ENCODE results near the gene UVSSA.
"Not testable (repeated sequence)": the region's sequence is repeated elsewhere in the genome, so short reads cannot be mapped to it uniquely, and the experiment has no call there.

The UVSSA gene

GRCh38 chr4:1394554-1395388, 47.8 kb downstream of the UVSSA start:
- DNase-seq (ENCODE audit: low read depth in 1 of 2, low spot score in 1 of 2), result not testable (repeated sequence)

DNA sequence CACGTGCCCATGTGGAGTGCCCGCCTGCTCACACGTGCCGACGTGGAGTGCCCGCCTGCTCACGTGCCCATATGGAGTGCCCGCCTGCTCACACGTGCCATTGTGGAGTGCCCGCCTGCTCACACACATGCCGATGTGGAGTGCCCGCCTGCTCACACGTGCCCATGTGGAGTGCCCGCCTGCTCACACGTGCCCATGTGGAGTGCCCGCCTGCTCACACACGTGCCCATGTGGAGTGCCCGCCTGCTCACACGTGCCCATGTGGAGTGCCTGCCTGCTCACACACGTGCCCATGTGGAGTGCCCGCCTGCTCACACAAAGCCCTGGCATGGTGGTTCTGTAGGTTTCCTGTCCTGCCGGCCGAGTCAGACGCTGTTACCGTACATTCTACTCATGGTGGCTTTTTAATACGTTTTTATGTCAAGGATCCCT, 48.4 kb downstream of the UVSSA start:
- DNase-seq (ENCODE audit: low read depth in 1 of 2, low spot score in 1 of 2), result not testable (repeated sequence)

- no peak for DNase-seq (ENCODE audit: low read depth in 1 of 2, low spot score in 1 of 2)
Observed at GRCh38 chr4:1395941-1396805, 49.2 kb downstream of the UVSSA start.

DNA sequence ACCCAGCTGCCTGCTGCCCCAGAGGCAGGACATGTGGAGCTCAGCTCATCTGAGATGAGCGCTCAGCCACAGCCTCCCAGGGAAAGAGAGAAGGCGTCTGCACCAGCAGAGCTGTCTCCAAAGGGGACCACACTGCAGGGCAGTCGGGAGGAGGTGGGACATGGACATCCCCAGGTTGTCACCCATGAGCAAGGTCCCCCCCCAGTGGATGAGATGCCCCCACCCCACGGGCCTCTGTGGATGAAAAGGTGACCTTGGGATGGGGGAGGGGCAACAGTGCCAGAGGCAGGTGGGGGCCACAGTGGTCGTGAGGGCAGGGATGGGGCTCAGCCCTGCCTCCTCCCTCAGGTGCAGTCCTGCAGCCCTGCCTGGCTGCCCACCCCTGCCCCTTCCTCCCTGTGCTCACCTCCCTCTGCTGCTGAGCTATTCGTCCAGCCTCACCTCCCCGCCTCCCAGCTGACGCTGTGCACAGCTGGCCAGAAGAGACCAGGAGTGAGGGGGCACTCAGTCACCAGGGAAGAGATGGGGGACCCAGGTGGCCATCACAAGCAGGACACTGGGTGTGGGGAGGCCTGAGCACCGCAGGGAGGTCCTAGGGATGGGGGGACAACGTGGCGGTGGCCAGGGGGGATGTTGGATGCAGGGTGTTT, 49.9 kb downstream of the UVSSA start:
- DNase-seq (ENCODE audit: low read depth in 1 of 2, low spot score in 1 of 2), result no peak

- no peak for DNase-seq (ENCODE audit: low read depth in 1 of 2, low spot score in 1 of 2)
Observed at GRCh38 chr4:1398681-1399507, 51.9 kb downstream of the UVSSA start.

GRCh38 chr4:1399508-1400190, 52.6 kb downstream of the UVSSA start:
- no peak for DNase-seq (ENCODE audit: low read depth in 1 of 2, low spot score in 1 of 2)

DNA sequence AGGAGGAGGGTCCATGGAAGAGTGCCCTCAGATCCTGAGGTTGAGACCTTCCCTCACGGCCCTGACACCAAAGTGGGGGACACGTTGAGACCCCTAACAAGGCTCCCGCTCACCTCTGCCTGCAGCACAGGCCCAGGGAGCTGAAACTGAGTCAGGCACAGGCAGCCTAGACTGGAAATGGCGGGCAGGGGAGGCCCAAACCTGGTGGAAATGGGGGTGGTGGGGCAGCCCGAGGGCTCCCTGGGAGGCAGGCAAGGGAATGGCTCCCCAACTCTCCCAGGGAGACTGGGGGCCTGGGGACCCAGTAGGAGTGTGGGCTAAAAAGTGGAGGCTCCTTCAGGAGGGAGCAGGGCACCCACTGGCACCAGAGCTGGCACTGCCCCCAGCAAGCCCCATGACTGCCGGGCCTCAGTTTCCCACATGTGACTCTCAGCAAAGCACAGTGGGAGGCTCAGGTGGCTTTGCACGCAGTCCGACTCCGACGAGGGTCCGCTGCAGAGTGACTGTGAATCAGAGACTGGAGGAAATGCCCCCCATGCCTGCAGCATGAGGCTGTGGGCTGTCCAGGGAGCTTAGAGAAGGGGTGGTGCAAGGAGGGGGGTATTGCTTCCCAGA, 53.3 kb downstream of the UVSSA start:
- no peak for DNase-seq (ENCODE audit: low read depth in 1 of 2, low spot score in 1 of 2)

DNA sequence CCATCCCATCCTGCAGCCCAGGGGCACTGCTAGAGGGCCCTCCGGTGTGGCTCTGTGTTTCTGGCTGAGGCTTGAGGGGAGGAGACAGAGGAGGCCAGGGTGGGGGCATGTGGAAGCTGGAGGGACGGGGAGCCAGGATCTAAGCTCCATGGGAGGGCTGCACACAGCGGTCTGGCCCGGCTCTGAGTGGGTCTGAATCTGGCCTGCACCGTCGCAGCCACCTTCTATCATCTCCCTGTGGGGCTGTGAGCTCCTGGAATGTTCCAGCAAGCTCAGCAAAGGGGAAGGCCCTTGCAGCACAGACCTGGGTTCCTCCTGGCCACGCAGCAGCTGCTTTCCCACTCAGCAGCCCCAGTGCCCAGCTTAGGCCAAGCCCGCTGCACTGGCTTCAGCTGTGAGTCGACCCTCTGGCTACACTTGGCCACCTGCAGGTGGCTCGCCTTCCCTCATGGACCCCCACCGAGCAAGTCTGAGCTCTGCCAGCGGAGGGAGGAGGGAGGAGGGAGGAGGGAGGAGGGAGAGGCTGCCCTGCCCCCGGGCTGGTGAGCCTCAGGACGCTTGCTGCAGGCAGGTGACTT, 53.9 kb downstream of the UVSSA start:
- no peak for DNase-seq (ENCODE audit: low read depth in 1 of 2, low spot score in 1 of 2)

DNA sequence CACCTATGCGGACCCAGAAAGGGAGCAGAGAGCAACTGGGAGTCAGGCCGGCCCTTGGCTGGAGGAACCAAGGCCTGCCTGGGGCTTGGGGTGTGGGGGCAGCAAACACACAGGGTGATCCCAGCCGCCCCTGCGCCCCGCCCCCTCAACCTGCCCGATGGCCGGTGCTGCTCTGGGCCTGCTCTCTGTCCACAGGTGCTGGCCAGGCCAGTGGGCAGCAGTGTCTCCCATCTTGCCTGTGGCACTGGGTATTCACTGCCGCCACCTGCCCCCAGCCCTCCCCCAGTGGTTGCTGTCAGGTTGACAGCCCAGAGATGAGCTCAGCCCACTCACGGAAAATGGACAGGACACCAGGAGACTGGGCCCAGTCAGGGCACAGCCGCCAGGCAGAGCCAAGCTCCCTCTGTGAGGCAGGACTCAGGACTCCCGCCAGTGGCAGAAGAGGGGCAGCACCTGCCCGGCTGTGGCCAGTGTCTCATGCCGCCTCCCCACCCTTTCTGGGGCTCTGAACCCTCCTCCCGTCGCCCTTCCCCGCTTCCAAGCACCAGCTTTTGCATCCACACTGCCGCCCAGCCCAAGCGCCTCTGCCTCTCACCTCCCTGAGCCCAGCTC, 54.5 kb downstream of the UVSSA start:
- no peak for DNase-seq (ENCODE audit: low read depth in 1 of 2, low spot score in 1 of 2)

DNA sequence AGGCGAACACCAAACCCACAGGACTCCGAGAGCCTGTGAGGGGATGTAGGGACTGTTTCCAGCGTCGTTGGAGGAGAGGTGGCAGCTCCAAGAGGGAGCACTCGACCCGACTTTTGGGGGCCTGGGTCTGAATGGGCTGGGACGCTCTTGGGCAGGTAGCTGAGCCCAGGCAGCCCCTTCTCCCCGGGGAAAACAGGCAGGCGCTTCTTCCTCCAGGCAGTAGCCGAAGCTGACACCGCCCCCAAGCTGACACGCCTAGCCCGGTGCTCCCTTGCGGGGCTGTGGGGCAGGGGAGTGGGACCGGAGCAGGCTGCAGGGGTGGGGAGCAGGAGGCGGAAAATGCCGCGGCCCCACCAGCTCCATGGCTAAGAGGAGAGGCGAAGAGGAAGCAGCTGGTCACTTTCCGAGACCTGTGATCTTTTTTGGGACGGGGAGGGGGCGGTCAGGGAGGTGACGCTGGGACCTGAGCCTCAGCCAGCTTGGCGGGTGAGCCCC, 55.1 kb downstream of the UVSSA start:
- DNase-seq (ENCODE audit: low read depth in 1 of 2, low spot score in 1 of 2), result no peak

- DNase-seq (ENCODE audit: low read depth in 1 of 2, low spot score in 1 of 2), result no peak
Observed at GRCh38 chr4:1402516-1403091, 55.6 kb downstream of the UVSSA start.

DNA sequence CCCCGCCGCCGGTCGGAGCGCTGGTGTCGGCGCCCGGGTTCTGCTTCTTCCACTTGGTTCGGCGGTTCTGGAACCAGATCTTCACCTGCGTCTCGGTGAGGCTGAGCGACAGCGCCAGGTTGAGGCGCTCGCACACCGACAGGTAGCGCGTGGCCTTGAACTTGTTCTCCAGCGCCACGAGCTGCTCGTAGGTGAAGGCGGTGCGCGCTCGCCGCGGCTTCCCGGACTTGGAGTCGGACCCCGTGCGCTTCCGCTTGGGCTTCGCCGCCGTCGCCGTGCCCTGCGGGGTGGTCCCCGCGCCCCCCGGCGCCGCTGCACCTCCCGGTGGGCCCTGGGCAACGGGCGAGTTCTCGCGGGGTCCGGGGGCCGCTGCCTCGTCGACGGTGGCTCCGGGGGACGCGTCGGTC, 56.2 kb downstream of the UVSSA start:
- no peak for DNase-seq (ENCODE audit: low read depth in 1 of 2, low spot score in 1 of 2)

DNA sequence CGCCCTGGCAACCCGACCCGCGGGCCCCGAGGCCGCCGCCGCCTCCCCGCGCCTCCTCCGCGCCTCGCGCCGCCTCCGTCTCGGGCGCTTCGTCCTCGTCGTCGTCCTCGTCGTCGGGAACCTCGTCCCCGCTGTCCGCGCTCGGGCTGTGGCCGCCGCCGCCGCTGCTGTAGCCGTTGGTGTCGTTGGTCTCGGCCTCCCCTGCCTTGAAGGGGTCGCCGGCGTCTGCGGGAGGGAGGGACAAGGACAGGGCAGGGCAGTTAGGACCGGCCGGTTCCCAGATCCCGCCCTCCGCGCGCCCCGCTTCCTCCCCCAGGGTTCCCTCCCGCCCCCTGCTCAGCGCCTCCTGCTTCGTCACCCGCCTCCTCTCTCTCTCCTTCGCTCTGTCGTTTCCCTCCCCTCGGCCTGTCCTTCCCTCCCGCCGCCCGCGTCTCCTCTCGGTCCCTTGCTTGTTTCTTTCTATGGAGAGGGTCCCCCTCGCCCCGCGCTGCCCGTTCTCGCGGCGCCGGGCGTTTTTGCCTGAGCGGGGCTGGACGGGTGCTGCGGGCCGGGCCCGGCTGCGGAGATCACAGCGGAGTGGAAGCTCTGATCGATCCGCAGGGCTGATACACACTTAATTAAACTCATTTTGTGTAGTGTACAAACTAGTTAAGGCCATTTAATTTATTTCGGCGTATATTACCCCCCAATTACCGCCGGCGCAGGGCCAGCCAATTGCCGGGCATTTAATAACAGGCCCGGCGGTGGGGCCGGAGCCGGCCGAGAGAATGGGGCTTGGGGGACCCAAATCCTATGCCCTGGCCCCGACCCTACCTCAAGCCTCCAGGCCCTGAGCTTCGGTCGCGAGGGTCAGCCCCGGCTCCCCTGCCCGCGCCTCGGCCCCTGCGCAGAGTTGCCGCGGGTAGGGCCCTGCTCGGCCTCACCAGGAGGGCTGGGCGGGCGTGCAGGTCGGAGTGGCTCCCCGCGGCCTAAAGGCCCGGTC, 56.9 kb downstream of the UVSSA start:
- DNase-seq (ENCODE audit: low read depth in 1 of 2, low spot score in 1 of 2), result no peak

DNA sequence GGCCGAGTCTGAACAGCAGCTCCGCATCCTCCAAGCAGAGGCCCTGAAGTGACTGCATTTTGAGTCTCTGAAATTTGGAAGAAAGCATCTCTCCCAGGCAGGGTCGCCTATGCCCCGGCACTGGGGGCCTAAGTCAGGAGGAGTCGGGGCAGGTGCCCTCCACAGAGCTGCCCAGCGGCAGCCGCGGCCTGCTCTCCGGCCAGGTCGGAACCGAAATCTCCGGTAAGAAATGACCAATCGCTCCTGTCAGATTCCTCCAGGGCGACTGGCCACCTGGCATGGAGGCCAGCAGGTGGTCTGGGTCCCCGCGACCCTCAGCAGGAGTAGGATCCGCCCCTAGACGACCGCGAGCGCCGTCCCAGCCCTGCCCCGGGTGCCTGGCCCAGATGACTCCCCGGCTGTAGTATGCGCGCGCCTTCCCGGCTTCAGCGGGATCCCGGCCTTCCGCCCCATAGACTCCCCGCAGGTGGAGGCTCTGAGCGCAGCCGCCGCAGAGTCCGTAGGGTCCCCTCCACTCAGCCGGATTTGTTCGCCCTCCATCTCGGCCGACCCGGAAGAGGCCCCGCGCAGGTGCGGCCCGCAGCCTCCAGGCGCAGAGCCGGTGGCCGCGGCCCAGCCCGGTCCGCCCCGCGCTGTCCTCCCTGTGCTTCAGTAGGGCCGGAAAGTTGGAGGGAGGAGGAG, 57.7 kb downstream of the UVSSA start:
- DNase-seq (ENCODE audit: low read depth in 1 of 2, low spot score in 1 of 2), result no peak

GRCh38 chr4:1405254-1405635, 58.2 kb downstream of the UVSSA start:
- DNase-seq (ENCODE audit: low read depth in 1 of 2, low spot score in 1 of 2), result no peak

GRCh38 chr4:1405636-1406393, 58.8 kb downstream of the UVSSA start:
- DNase-seq (ENCODE audit: low read depth in 1 of 2, low spot score in 1 of 2), result no peak
